ENCODE results near the gene ST7.

The ST7 gene

DNA sequence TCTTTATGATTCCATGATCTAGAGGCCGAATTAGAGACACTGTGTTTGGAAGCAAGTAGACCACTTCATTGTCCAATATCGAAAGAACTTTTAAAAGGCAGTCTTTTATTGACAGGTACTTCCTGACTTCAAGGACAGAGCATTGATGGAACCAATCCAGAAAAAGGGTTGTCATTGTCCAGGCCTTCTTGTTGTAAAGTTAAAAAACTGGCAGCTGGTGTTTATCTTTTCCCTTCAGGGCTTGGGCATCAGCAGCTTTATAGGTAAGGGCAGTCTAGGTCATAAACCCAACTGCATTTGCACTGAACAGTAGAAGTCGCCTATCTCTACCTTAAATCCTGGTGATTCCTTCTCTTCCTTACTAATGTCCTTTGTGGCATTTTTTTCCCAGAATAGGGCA, 95.6 kb downstream of the ST7 start:
- H3K4me3 ChIP-seq (ENCODE audit: low read depth, low read length): no peak overlapping the region
- TF ChIP-seq, protein P1, sequence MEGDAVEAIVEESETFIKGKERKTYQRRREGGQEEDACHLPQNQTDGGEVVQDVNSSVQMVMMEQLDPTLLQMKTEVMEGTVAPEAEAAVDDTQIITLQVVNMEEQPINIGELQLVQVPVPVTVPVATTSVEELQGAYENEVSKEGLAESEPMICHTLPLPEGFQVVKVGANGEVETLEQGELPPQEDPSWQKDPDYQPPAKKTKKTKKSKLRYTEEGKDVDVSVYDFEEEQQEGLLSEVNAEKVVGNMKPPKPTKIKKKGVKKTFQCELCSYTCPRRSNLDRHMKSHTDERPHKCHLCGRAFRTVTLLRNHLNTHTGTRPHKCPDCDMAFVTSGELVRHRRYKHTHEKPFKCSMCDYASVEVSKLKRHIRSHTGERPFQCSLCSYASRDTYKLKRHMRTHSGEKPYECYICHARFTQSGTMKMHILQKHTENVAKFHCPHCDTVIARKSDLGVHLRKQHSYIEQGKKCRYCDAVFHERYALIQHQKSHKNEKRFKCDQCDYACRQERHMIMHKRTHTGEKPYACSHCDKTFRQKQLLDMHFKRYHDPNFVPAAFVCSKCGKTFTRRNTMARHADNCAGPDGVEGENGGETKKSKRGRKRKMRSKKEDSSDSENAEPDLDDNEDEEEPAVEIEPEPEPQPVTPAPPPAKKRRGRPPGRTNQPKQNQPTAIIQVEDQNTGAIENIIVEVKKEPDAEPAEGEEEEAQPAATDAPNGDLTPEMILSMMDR (IDR thresholded peaks at IDR 0.05; ENCODE audit: borderline replicate concordance, insufficient read depth, low read depth, low read length): no peak

DNA sequence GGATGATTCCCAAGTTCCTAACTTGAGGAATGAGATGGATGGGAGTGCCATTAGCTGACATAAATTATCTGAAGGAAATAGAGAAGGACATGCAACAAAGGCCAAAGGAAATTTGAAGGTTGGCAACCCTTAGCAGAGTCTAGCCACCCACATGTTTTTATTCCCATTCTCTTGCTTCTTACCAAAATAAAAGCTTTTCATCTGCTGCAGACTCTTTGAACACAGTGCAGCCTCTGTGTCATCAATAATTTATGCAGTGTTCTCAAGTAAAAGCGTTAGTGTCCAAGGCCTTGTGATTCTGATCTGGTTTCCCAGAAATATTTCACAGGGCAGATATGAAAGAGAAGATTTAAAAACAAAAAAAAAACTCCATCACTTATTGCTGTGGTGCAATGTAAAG, 98.5 kb downstream of the ST7 start:
- TF ChIP-seq, protein P1 (IDR thresholded peaks at IDR 0.05; ENCODE audit: borderline replicate concordance, insufficient read depth, low read depth, low read length): no peak
- no peak overlapping the region for H3K4me3 ChIP-seq (ENCODE audit: low read depth, low read length)

GRCh38 chr7:117053432-117053831, 100.1 kb downstream of the ST7 start:
- H3K4me3 ChIP-seq (ENCODE audit: low read depth, low read length): no peak overlapping the region
- TF ChIP-seq, protein P1 (IDR thresholded peaks at IDR 0.05; ENCODE audit: borderline replicate concordance, insufficient read depth, low read depth, low read length): no peak

GRCh38 chr7:117061751-117062150, 108.5 kb downstream of the ST7 start:
- TF ChIP-seq, protein P1 (IDR thresholded peaks at IDR 0.05; ENCODE audit: borderline replicate concordance, insufficient read depth, low read depth, low read length): no peak
- H3K4me3 ChIP-seq (ENCODE audit: low read depth, low read length): no peak overlapping the region

GRCh38 chr7:117062300-117062699, 109.0 kb downstream of the ST7 start:
- TF ChIP-seq, protein P1 (IDR thresholded peaks at IDR 0.05; ENCODE audit: borderline replicate concordance, insufficient read depth, low read depth, low read length): no peak
- no peak overlapping the region for H3K4me3 ChIP-seq (ENCODE audit: low read depth, low read length)

DNA sequence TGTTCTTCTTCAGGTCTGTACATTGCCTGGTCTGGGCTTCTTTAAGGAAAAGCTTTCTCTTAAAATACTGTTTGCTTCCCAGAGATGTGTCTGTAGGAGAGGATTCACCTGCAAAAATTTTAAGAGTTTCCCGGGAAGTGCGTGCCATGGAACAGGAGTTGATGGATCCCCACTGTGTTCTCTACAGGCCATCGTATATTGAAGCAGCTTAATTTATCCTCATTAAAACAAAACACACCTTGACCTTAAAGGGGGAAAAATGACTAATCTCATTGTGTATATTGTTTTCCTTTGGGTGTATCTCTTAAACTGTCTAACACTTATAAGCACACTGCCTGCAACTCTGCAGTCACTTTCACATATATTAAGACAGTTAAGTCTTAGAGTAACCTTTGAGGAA, 111.4 kb downstream of the ST7 start:
- no peak overlapping the region for H3K4me3 ChIP-seq (ENCODE audit: low read depth, low read length)
- TF ChIP-seq, protein P1 (IDR thresholded peaks at IDR 0.05; ENCODE audit: borderline replicate concordance, insufficient read depth, low read depth, low read length): no peak

GRCh38 chr7:117065571-117066150, 112.4 kb downstream of the ST7 start:
- H3K4me3 ChIP-seq (ENCODE audit: low read depth, low read length): no peak overlapping the region
- TF ChIP-seq, protein P1 (IDR thresholded peaks at IDR 0.05; ENCODE audit: borderline replicate concordance, insufficient read depth, low read depth, low read length): no peak
